Gastrocnemius medialis (tissue), 4 donors: ENCODE data around the gene GALNTL6.

Source experiments
- POLR2A ChIP-seq, 2 donors: fragments of 450-650 bp; IDR thresholded peaks; one replicate each; pipeline ENCODE4 v1.6.1; 2017; ENCODE audit warnings: antibody characterized with exemption in 2 of 2, mild to moderate bottlenecking in 2 of 2, moderate library complexity in 2 of 2
- TF ChIP-seq, protein P1 (sequence below), 5 experiments: fragments of 450-650 bp in 3 of 5; fragments of 200-600 bp in 2 of 5; sonication (generic) in 2 of 5; IDR thresholded peaks in 4 of 5; conservative IDR thresholded peaks in 1 of 5; 1 replicate in 4 of 5; 2 replicates in 1 of 5; pipeline ENCODE4 v1.5.1; 2016 to 2019; ENCODE audit warnings: antibody characterized with exemption in 5 of 5, mild to moderate bottlenecking in 3 of 5, moderate library complexity in 3 of 5

DNA sequence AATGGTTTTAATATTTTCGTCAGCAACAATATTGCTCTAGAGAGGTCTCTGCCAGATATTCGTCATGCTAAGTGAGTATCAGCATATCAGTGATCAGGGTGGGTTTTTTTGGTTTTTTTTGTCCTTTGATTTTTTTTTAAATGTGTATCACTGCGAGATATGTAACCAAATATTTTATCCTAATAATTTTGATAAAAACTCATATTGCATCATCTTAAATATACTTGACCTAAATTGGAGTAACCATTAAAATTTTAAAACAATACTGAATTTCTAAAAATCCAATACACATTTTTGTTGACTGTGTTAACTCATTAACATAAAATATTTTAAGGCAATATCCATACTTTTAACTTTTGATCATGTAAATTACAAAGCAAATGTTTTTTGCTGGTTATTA is 498.5 kb downstream of the GALNTL6 start:
- TF ChIP-seq, protein P1, sequence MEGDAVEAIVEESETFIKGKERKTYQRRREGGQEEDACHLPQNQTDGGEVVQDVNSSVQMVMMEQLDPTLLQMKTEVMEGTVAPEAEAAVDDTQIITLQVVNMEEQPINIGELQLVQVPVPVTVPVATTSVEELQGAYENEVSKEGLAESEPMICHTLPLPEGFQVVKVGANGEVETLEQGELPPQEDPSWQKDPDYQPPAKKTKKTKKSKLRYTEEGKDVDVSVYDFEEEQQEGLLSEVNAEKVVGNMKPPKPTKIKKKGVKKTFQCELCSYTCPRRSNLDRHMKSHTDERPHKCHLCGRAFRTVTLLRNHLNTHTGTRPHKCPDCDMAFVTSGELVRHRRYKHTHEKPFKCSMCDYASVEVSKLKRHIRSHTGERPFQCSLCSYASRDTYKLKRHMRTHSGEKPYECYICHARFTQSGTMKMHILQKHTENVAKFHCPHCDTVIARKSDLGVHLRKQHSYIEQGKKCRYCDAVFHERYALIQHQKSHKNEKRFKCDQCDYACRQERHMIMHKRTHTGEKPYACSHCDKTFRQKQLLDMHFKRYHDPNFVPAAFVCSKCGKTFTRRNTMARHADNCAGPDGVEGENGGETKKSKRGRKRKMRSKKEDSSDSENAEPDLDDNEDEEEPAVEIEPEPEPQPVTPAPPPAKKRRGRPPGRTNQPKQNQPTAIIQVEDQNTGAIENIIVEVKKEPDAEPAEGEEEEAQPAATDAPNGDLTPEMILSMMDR (IDR thresholded peaks at IDR 0.05 in 4 of 5, conservative IDR thresholded peaks at IDR 0.05 in 1 of 5) = no peak
- no peak for TF ChIP-seq POLR2A (IDR thresholded peaks at IDR 0.05)
